Ishikawa (cell line): Measurements from ENCODE around the gene SUMO4.

Source experiments
- CEBPB ChIP-seq: IDR thresholded peaks from 2 replicates; pipeline ENCODE4 v1.6.1; 2012
- CREB1 ChIP-seq: IDR thresholded peaks from 2 replicates; pipeline ENCODE4 v1.6.1; 2012; ENCODE audit warnings: low read depth
- EGR1 ChIP-seq: IDR thresholded peaks from 2 replicates; pipeline ENCODE4 v1.6.1; 2012
- EP300 ChIP-seq: IDR thresholded peaks from 2 replicates; pipeline ENCODE4 v1.6.1; 2012; ENCODE audit warnings: borderline replicate concordance
- FOXM1 ChIP-seq: IDR thresholded peaks from 2 replicates; pipeline ENCODE4 v1.6.1; 2012; ENCODE audit warnings: low read depth, borderline replicate concordance
- NFIC ChIP-seq: IDR thresholded peaks from 2 replicates; pipeline ENCODE4 v1.6.1; 2012
- RAD21 ChIP-seq: IDR thresholded peaks from 2 replicates; pipeline ENCODE4 v1.6.1; 2012; ENCODE audit warnings: low read depth
- TAF1 ChIP-seq: IDR thresholded peaks from 2 replicates; pipeline ENCODE4 v1.6.1; 2012; ENCODE audit warnings: low read depth, mild to moderate bottlenecking
- TCF12 ChIP-seq: IDR thresholded peaks from 2 replicates; pipeline ENCODE4 v1.6.1; 2012; ENCODE audit warnings: low read depth
- TEAD4 ChIP-seq: IDR thresholded peaks from 2 replicates; pipeline ENCODE4 v1.6.1; 2012
- YY1 ChIP-seq: IDR thresholded peaks from 2 replicates; pipeline ENCODE4 v1.6.1; 2012; ENCODE audit warnings: low read depth
- ZBTB7A ChIP-seq: IDR thresholded peaks from 2 replicates; pipeline ENCODE4 v1.6.1; 2012; ENCODE audit warnings: low read depth
- TF ChIP-seq, protein P1 (sequence below): IDR thresholded peaks from 2 replicates; pipeline ENCODE4 v1.6.1; 2012
- TF ChIP-seq, protein P2 (sequence below): IDR thresholded peaks from 2 replicates; pipeline ENCODE4 v1.6.1; 2012; ENCODE audit warnings: low read depth, mild to moderate bottlenecking
- TF ChIP-seq, protein P3 (sequence below): IDR thresholded peaks from 2 replicates; pipeline ENCODE4 v1.6.1; 2012

SUMO4 gene

DNA sequence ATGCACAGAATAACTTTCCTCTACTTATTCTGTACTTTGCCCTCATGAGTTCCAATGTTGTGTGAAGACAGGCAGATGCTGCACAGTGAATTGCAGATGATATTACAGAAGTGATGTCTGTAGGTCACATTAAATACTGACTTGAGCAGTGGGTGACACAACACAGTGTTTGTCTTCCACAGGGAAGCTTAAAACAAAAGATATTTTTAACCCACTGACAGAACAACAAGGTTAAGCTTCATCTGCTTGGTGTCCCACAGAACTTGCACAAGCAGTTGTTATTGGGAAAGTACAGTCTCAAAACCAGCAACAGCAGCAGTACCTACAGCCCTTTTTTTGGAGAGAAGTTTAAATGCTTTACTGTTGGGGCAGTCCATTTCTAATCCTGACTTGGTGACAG lies 10.5 kb downstream of the SUMO4 start:
- TF ChIP-seq CREB1 (no peak), FOXM1 (no peak), TCF12 (no peak), EP300 (no peak), EGR1 (no peak), TAF1 (no peak), RAD21 (no peak)
- TF ChIP-seq, protein P1, sequence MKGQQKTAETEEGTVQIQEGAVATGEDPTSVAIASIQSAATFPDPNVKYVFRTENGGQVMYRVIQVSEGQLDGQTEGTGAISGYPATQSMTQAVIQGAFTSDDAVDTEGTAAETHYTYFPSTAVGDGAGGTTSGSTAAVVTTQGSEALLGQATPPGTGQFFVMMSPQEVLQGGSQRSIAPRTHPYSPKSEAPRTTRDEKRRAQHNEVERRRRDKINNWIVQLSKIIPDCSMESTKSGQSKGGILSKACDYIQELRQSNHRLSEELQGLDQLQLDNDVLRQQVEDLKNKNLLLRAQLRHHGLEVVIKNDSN = no peak
- TF ChIP-seq, protein P2, sequence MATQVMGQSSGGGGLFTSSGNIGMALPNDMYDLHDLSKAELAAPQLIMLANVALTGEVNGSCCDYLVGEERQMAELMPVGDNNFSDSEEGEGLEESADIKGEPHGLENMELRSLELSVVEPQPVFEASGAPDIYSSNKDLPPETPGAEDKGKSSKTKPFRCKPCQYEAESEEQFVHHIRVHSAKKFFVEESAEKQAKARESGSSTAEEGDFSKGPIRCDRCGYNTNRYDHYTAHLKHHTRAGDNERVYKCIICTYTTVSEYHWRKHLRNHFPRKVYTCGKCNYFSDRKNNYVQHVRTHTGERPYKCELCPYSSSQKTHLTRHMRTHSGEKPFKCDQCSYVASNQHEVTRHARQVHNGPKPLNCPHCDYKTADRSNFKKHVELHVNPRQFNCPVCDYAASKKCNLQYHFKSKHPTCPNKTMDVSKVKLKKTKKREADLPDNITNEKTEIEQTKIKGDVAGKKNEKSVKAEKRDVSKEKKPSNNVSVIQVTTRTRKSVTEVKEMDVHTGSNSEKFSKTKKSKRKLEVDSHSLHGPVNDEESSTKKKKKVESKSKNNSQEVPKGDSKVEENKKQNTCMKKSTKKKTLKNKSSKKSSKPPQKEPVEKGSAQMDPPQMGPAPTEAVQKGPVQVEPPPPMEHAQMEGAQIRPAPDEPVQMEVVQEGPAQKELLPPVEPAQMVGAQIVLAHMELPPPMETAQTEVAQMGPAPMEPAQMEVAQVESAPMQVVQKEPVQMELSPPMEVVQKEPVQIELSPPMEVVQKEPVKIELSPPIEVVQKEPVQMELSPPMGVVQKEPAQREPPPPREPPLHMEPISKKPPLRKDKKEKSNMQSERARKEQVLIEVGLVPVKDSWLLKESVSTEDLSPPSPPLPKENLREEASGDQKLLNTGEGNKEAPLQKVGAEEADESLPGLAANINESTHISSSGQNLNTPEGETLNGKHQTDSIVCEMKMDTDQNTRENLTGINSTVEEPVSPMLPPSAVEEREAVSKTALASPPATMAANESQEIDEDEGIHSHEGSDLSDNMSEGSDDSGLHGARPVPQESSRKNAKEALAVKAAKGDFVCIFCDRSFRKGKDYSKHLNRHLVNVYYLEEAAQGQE = no peak

DNA sequence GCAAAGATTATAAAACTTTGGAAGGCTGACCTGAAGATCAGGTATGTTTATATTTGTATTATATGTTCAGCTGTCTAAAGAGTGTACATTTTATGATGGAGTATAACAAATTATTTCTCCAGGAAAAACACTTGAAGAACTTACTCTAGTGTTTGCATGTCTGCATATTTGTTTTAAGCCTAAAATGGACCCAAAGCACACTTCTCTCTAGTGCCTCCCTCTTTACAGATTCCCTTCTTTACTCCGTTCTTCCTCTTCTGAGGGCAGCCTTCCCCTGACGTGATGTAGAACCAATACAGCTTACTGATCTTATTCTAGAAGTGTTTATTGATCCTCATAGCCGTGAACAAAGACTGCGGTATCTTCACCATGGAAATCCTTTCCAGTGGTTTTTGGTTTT lies 13.9 kb downstream of the SUMO4 start:
- TF ChIP-seq EP300 = no peak
- TF ChIP-seq EGR1 = no peak
- no peak for TF ChIP-seq RAD21
- TF ChIP-seq, protein P2 = no peak
- TF ChIP-seq TCF12 = no peak
- TF ChIP-seq YY1 = no peak
- TF ChIP-seq ZBTB7A = no peak
- TF ChIP-seq, protein P3, sequence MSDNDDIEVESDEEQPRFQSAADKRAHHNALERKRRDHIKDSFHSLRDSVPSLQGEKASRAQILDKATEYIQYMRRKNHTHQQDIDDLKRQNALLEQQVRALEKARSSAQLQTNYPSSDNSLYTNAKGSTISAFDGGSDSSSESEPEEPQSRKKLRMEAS = no peak
- no peak for TF ChIP-seq TAF1
- no peak for TF ChIP-seq NFIC
- no peak for TF ChIP-seq FOXM1
- TF ChIP-seq TEAD4 = no peak
- no peak for TF ChIP-seq CREB1
- no peak for TF ChIP-seq CEBPB
- TF ChIP-seq, protein P1 = no peak

DNA sequence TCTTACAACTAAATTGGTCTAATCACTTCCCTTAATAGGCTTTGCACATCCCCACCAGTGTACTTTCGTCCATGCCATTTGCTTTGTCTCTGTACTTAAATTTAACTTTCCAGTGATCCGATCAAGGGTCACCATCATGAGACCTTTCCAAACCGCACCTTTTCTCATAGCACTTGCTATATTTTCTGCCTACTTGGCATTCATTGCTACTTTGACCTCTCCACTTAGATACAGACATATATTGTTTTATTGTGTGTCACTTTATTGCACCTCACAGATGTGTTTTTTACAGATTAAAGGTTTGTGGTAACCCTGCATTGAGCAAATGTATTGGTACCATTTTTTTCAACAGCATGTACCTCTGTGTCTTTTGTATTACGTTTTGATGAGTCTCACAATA lies 14.8 kb downstream of the SUMO4 start:
- TF ChIP-seq, protein P1 = no peak
- no peak for TF ChIP-seq NFIC
- no peak for TF ChIP-seq TAF1
- TF ChIP-seq ZBTB7A = no peak
- no peak for TF ChIP-seq FOXM1
- TF ChIP-seq, protein P3 = no peak
- no peak for TF ChIP-seq RAD21
- no peak for TF ChIP-seq TEAD4
- no peak for TF ChIP-seq YY1
- TF ChIP-seq TCF12 = no peak

DNA sequence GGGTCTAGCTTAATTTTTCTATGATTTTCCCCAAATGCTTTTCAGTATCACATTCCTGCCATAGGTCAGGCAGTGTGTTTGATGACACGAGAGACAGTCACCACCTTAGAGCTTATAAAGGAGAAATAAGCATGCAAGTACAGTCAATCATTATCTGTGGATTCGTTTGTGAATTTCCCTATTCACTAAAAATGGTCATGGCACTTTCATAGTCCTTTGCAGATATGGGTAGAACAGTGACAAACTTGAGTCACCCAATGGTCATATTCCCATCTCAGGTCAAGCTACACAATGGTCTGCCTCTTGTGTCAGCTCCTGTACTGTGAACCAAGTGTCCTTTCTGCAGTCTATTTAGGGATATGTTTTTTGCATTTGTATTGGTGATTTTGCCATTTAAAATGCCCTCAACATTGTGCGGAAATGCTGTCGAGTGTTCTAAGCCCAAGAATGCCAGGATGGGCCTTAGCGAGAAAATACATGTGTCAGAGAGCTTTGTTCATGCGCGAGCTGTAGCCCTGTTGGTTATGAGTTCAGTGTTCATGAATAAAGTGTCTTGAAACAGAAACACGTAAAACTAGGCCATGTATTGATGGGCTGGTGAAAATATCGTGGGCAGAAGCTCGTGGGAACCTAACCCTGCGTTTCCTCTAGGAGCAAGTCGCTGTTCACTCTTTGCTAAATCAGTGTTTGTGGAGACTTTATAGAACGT lies 19.8 kb downstream of the SUMO4 start:
- TF ChIP-seq ZBTB7A (no peak), TCF12 (no peak), YY1 (no peak)

DNA sequence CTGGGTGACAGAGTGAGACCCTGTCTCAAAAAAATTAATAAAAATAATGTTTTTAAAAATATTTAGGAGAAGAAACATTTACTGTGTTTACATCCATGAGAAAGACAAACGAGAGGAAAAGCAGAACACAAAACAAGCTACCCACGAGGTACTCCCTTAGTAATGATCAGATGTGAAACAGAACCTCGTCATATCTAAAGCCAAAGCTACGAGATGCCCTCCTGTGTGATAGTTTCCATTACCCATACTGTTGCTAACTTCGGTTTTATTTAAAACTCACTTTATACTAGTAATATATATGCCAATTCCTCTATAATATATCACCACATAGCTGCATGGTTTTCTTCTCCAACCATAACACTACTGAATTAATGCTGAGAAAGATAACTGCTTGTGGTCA lies 21.1 kb downstream of the SUMO4 start:
- TF ChIP-seq, protein P1 = no peak
- TF ChIP-seq EP300 (no peak), TCF12 (no peak), TAF1 (no peak), ZBTB7A (no peak), YY1 (no peak), CEBPB (no peak), FOXM1 (no peak), CREB1 (no peak), RAD21 (no peak), EGR1 (no peak)
- TF ChIP-seq, protein P2 = no peak
- TF ChIP-seq, protein P3 = no peak
